OCI-LY1 (cell line): ENCODE data around the gene TLE5.

Source experiments
- EZH2 ChIP-seq: fragments of 200-600 bp; sonication (generic), shearing (Covaris generic); IDR thresholded peaks from 2 replicates; pipeline ENCODE4 v1.8.0; 2017; ENCODE audit warnings: borderline replicate concordance, mixed run types, mild to moderate bottlenecking, antibody characterized with exemption, low read length, moderate library complexity, mixed read lengths
- TF ChIP-seq, protein P1 (sequence below): fragments of 200-600 bp; sonication (generic), shearing (Covaris generic); IDR thresholded peaks from 2 replicates; pipeline ENCODE4 v1.5.1; 2017; ENCODE audit warnings: mild to moderate bottlenecking, antibody characterized with exemption, low read length, moderate library complexity, mixed read lengths

GRCh38 chr19:3042621-3043267 is 19.6 kb downstream of the TLE5 start:
- TF ChIP-seq, protein P1, sequence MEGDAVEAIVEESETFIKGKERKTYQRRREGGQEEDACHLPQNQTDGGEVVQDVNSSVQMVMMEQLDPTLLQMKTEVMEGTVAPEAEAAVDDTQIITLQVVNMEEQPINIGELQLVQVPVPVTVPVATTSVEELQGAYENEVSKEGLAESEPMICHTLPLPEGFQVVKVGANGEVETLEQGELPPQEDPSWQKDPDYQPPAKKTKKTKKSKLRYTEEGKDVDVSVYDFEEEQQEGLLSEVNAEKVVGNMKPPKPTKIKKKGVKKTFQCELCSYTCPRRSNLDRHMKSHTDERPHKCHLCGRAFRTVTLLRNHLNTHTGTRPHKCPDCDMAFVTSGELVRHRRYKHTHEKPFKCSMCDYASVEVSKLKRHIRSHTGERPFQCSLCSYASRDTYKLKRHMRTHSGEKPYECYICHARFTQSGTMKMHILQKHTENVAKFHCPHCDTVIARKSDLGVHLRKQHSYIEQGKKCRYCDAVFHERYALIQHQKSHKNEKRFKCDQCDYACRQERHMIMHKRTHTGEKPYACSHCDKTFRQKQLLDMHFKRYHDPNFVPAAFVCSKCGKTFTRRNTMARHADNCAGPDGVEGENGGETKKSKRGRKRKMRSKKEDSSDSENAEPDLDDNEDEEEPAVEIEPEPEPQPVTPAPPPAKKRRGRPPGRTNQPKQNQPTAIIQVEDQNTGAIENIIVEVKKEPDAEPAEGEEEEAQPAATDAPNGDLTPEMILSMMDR = no peak
- no peak for TF ChIP-seq EZH2
